Type B pancreatic cell (in vitro differentiated cells): ENCODE data around the gene GCGR. TPM values are rescaled to one million over a fixed set of nuclear protein-coding genes. Genes with fewer than 3 reads are reported as not detected.

Experiments
- DNase-seq: peaks from one replicate; pipeline ENCODE4 v3.0.0; 2021; ENCODE audit warnings: mixed read lengths; ENCODE audit not compliant: unreplicated experiment; ENCODE audit errors: extremely low spot score
- H3K27ac Mint-ChIP-seq: 2 replicates; pipeline ENCODE4 v1.8.0; 2021; ENCODE audit warnings: mild to moderate bottlenecking, mixed read lengths
- H3K27me3 Mint-ChIP-seq: 2 replicates; pipeline ENCODE4 v1.8.0; 2021; ENCODE audit warnings: mixed read lengths
- H3K36me3 Mint-ChIP-seq: 2 replicates; pipeline ENCODE4 v1.8.0; 2021; ENCODE audit warnings: mixed read lengths
- H3K4me1 Mint-ChIP-seq: one replicate; pipeline ENCODE4 v1.8.0; 2021; ENCODE audit warnings: mixed read lengths; ENCODE audit not compliant: unreplicated experiment
- H3K4me3 Mint-ChIP-seq: 2 replicates; pipeline ENCODE4 v1.8.0; 2021; ENCODE audit warnings: mild to moderate bottlenecking, mixed read lengths
- H3K9me3 Mint-ChIP-seq: 2 replicates; pipeline ENCODE4 v1.8.0; 2021; ENCODE audit warnings: mixed read lengths
- CTCF ChIP-seq: fragments of 200-600 bp; sonication (generic); conservative IDR thresholded peaks from 2 replicates; pipeline ENCODE4 v1.5.0; 2021; ENCODE audit warnings: antibody characterized with exemption, mild to moderate bottlenecking
- total RNA-seq: library from RNA; stranded (reverse); gene quantifications from 2 replicates; pipeline ENCODE4 v1.2.1, GENCODE V29; 2021; ENCODE audit warnings: low replicate concordance

The GCGR gene
- total RNA-seq, 1 donor from 2014 or later = 1.2 TPM

GRCh38 chr17:81841866-81842265 lies 37.9 kb downstream of the GCGR start:
- Mint-ChIP-seq H3K4me3 (no peak overlapping the region), H3K27ac (no peak overlapping the region), H3K9me3 (no peaks in the 10 kb centered on the region), H3K36me3 (peaks cover 3% of the 10 kb centered on the region), H3K4me1 (no peaks in the 10 kb centered on the region), H3K27me3 (no peaks in the 10 kb centered on the region)
- no peak for TF ChIP-seq CTCF
- DNase-seq = no peak

DNA sequence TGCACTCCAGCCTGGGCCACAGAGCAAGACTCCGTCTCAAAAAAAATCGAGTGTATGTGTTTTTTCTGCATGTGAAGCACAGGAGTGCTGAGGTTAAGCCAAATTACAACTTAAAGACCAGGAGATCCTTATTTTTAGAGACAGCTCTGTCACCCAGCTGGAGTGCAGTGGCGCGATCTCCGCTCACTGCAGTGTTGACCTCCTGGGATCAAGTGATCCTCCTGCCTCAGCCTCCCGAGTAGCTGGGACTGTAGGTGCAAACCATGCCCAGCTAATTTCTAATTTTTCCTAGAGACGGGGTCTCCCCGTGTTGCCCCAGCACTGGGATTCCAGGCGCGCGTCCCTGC lies 38.4 kb downstream of the GCGR start:
- peaks cover 3% of the 10 kb centered on the region for H3K36me3 Mint-ChIP-seq
- no peak overlapping the region for H3K4me3 Mint-ChIP-seq
- H3K27me3 Mint-ChIP-seq = no peaks in the 10 kb centered on the region
- TF ChIP-seq CTCF = no peak
- no peaks in the 10 kb centered on the region for H3K4me1 Mint-ChIP-seq
- DNase-seq = no peak
- no peaks in the 10 kb centered on the region for H3K9me3 Mint-ChIP-seq
- no peak overlapping the region for H3K27ac Mint-ChIP-seq

DNA sequence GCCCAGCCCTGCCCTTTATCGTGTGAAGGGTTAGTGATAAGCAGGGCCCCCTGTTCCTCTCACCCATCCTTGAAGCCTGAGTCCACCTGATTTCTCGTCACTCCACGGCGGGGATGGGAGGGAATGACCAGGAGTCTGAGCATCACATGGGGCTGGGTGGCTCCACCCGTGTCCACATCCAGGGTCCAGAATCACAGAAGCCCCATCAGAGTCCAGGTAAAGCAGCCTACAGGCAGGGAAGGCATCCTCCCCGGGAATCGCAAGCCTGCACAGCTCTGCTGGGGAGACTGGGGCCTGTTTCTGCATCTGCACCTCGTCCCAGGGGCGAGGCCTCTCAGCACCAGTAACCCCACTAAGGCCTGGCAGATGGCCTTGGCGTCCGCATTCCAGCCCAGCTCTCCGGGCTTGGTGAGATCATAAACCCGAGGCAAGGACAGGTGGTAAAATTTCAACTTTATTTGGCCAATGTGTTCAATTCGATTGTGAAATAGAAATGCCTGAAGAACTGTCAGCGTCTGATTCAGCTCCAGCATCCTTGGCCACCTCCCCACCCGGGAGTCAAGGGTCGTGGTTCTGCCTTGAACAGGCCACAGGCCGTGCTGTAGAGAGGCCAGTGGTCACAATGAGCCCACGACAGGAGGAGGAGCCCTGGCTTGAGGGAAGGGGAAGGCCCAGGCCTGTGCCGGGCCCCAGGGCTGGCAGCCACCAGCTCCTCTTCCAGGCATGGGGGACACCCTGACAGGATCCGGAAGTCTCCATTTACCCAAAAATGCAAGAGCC lies 39.0 kb downstream of the GCGR start:
- H3K27me3 Mint-ChIP-seq = no peaks in the 10 kb centered on the region
- peaks cover 3% of the 10 kb centered on the region for H3K36me3 Mint-ChIP-seq
- no peak for TF ChIP-seq CTCF
- no peaks in the 10 kb centered on the region for H3K9me3 Mint-ChIP-seq
- H3K4me1 Mint-ChIP-seq = no peaks in the 10 kb centered on the region
- no peak for DNase-seq
- no peak overlapping the region for H3K27ac Mint-ChIP-seq
- no peak overlapping the region for H3K4me3 Mint-ChIP-seq

DNA sequence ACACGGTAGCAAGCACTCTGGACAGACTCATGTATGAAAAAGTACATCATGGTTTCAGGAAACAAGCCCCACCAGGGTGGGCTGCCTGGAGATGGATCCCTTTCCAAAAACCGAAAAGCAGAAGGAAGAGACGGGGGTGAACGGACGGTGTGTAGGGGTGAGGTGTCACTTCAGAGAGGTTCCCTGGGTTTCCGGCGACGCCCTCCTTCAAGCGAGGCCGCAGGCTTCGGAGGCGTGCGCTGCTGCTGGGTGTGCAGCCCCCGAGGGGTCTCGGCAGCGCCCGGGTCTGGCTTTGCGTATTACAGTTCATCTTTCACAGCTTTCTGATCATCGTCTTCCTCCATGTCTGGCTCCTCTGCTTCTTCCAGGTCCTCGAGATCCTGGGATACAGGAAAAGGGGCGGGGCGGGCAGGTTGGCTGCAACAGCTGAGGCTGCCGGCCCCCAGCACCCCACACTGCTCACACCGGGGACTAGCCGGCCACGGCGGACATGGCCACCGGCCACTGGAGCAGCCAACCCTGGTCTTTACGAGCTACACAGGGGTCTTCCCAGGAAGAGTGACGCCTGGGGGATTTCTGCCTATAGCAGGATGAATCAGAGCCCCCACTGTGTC lies 39.9 kb downstream of the GCGR start:
- H3K4me1 Mint-ChIP-seq = no peaks in the 10 kb centered on the region
- no peaks in the 10 kb centered on the region for H3K9me3 Mint-ChIP-seq
- H3K4me3 Mint-ChIP-seq = no peak overlapping the region
- no peak for TF ChIP-seq CTCF
- no peaks in the 10 kb centered on the region for H3K27me3 Mint-ChIP-seq
- no peak overlapping the region for H3K27ac Mint-ChIP-seq
- H3K36me3 Mint-ChIP-seq = peaks cover 3% of the 10 kb centered on the region
- DNase-seq = no peak

GRCh38 chr17:81844327-81844851 lies 40.4 kb downstream of the GCGR start:
- H3K36me3 Mint-ChIP-seq = peaks cover 3% of the 10 kb centered on the region
- no peaks in the 10 kb centered on the region for H3K4me1 Mint-ChIP-seq
- H3K27me3 Mint-ChIP-seq = no peaks in the 10 kb centered on the region
- H3K27ac Mint-ChIP-seq = no peak overlapping the region
- H3K4me3 Mint-ChIP-seq = no peak overlapping the region
- DNase-seq = no peak
- no peak for TF ChIP-seq CTCF
- no peaks in the 10 kb centered on the region for H3K9me3 Mint-ChIP-seq
